ENCODE measurements around the gene EIF4G3.

DNA sequence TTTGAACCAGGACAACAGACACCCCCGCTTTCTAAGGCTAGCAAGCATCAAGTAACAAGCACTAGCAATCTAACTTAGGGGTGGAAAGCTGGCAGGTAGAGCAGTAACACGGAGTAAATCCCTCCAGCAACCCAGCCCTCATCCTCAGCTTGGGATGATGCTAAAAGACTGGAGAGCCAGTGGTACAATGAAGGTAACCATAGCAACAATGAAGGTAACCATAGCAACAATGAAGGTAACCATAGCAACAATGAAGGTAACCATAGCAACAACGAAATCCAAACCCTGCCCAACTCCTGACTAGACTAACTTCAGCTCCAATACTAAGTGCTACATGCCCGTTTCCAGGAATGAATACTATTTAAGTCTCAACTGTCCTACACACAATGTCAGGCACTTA, 22.2 kb upstream of the EIF4G3 start:
- no peak for TF ChIP-seq POLR2A (IDR thresholded peaks at IDR 0.05)
- TF ChIP-seq, protein P1, sequence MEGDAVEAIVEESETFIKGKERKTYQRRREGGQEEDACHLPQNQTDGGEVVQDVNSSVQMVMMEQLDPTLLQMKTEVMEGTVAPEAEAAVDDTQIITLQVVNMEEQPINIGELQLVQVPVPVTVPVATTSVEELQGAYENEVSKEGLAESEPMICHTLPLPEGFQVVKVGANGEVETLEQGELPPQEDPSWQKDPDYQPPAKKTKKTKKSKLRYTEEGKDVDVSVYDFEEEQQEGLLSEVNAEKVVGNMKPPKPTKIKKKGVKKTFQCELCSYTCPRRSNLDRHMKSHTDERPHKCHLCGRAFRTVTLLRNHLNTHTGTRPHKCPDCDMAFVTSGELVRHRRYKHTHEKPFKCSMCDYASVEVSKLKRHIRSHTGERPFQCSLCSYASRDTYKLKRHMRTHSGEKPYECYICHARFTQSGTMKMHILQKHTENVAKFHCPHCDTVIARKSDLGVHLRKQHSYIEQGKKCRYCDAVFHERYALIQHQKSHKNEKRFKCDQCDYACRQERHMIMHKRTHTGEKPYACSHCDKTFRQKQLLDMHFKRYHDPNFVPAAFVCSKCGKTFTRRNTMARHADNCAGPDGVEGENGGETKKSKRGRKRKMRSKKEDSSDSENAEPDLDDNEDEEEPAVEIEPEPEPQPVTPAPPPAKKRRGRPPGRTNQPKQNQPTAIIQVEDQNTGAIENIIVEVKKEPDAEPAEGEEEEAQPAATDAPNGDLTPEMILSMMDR (IDR thresholded peaks at IDR 0.05): no peak
